GDM1 (cell line): ENCODE results near the gene RFPL2.
"Not testable (repeated sequence)": the region's sequence is repeated elsewhere in the genome, so short reads cannot be mapped to it uniquely, and the experiment has no call there.

Source experiments
- DNase-seq: peaks from one replicate; lab custom pipeline; 2025; lab: John Stamatoyannopoulos, UW

RFPL2 gene

DNA sequence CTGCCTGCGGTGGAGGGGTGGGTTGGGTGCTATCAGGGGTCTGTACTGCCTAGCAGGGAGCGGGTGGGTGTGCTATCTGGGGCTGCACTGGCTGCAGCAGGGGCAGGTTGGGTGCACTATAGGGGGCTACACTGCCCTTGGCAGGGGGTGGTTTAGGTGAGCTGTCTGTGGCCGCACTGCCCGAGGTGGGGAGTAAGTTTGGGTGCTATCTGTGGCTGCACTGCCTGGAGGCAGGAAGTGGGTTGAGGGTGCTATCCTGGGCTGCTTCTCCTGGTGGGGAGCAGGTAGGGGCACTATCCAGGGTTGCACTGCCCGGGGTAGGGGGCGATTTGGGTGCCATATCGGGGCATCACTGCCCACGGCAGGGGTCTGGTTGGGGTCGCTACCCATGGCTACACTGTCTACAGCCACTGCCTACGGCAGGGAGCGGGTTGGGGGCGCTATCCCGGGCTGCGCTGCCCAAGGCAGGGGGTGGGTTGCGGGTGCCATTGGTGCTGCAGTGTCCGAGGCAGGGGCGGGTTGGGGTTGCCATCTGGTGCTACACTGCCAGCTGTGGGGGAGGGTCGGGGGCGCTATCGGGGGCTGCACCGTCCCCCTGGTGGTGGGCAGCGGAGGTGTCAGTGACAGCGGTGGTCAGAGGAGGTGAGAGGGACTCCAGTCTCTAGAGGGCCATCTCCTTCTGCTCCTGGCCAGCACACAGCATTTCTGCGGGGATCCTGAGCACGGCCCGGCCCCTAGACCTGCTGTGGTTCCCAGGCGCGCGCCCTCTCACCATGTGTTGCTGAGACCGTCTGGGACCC is 1.3 kb upstream of the RFPL2 start:
- no peak for DNase-seq

DNA sequence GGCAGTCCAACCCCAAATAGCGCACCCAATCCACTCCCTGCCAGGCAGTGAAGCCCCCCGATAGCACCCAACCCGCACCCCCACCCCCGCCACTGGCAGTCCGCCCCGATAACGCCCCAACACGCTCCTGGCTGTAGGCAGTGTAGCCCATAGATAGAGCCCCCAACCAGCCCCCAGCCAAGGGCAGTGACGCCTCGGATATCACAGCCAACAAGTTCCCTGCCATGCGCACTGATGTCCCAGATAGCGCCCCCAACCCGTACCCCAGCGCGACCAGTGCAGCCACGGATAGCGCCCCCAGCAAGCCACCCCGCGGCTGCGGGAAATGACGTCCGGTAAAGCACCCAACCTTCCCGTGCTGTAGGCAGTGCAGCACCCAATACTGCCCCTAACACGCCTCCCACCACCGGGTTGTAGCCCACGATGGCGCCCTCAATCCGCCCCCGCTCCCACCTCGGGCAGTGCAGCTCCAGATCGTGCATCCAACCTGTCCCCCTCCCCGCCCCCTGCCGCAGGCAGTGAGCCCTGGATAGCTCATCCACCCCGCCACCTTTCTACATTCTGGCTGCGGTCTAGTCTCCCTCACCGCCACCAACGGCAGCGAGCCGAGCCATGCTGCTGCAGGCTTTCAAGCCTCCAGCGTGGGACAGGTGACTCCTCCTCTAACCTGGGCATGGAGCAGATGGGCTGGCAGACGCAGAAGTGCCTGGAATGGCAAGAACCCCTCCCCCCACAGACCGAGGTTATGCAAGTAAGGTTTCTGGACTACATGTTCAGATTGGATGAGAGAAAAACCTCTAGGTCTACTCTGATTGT is 625 bp downstream of the RFPL2 start:
- no peak for DNase-seq

DNA sequence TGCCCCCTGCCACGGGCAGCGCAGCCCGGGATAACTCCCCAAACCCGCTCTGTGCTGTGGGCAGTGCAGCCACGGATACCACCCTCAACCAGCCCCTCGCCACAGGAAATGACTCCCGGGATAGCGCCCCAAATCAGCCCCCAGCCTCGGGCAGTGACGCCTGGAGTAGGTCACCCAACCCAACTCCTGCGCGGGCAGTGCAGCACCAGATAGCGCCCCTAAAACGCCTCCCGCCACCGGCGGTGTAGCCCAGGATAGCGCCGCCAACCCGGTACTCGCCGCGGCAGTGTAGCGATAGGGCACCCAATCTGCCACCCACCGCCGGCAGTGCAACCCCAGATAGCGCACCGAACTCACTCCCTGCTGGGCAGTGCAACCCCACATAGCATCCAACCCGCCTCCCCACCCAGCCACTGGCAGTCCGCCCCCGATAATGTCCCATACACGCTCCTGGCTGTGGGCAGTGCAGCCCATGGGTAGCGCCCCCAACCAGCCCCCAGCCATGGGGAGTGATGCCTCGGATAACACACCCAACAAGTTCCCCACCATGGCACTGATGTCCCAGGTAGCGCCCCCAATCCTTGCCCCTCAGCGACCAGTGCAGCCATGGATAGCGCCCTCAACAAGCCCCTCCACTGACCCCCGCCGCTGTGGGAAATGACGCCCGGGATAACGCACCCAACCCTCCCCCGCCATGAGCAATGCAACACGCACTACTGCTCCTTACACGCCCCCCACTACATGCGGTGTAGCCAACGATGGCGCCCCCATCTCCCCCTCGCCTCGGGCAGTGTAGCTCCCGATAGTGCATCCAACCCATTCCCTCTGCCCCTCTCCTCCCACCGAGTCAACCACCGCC is 1.5 kb downstream of the RFPL2 start:
- DNase-seq, result no peak

GRCh38 chr22:32202539-32203180 is 2.2 kb downstream of the RFPL2 start:
- DNase-seq, result no peak

- DNase-seq, result no peak
Measured at GRCh38 chr22:32202161-32202538, 2.7 kb downstream of the RFPL2 start.

GRCh38 chr22:32200752-32201151 is 4.1 kb downstream of the RFPL2 start:
- DNase-seq, result no peak

- DNase-seq, result no peak
Measured at GRCh38 chr22:32199961-32200360, 4.9 kb downstream of the RFPL2 start.

- DNase-seq, result no peak
Measured at GRCh38 chr22:32199341-32199740, 5.5 kb downstream of the RFPL2 start.

DNA sequence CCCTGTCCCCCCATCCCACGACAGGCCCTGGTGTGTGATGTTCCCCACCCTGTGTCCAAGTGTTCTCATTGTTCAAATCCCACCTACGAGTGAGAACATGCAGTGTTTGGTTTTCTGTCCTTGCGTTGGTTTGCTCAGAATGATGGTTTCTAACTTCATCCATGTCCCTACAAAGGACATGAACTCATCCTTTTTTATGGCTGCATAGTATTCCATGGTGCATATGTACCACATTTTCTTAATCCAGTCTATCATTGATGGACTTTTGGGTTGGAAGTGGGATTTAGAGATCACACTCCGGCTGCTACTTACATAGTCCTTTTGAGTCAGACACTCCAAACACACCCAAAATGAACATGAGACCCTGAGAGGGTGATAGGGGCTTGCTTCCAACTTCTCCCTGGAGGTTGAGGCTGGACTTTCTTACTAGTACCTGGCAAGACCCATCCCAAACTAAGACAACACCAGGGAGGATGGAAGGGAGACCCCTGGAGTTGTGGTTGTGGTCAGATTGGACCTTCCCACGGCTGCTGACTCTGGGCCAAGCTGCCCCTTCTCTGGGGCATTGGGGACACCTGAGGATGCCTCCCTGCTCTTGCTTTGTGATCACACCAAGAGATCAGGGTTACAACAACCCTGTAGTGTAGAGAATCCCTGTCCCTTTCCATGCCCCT is 7.2 kb downstream of the RFPL2 start:
- DNase-seq, result not testable (repeated sequence)

- not testable (repeated sequence) for DNase-seq
Measured at GRCh38 chr22:32195900-32196299, 9.0 kb downstream of the RFPL2 start.

DNA sequence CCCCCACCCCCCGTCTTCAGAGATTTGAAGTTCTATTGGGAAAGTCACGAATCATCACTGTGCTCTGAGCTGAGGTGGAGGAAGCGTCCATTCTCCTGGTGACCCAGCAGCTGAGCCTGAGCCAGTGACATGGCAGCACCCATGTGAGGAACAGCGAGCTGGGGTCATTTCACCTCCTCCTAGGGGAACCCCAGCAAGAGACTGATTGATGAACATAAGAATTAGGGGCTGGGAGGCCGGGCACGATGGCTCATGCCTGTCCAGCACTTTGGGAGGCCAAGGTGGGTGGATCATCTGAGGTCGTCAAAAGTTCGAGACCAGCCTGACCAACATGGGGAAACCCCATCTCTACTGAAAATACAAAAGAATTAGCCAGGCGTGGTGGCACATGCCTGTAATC is 11.5 kb downstream of the RFPL2 start:
- not testable (repeated sequence) for DNase-seq

DNA sequence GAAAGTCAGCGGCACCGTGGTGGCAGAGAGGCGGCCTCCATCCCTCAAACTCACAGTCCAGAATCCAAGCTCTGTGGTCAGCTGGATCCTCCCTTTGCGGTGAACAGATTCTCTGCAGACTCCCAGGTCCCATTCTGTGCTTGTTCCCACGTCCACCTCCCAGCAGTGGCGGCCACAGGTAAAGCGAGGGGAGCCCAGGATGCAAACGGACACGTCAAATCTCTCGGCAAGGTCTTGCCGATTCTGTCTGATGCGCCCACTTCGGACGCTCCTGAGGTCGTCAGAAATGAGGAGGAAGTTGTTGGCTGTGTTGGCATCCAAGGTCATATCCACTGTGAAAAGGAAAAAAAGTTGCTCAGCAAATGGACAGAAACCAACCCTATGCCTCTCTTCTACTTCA is 13.9 kb downstream of the RFPL2 start:
- DNase-seq, result not testable (repeated sequence)

GRCh38 chr22:32185821-32186220 is 19.1 kb downstream of the RFPL2 start:
- DNase-seq, result no peak

GRCh38 chr22:32183625-32184024 is 21.2 kb downstream of the RFPL2 start:
- no peak for DNase-seq

GRCh38 chr22:32181043-32181442 is 23.8 kb downstream of the RFPL2 start:
- DNase-seq, result no peak

GRCh38 chr22:32177221-32177765 is 27.6 kb downstream of the RFPL2 start:
- DNase-seq, result no peak

GRCh38 chr22:32175683-32176644 is 28.9 kb downstream of the RFPL2 start:
- no peak for DNase-seq

DNA sequence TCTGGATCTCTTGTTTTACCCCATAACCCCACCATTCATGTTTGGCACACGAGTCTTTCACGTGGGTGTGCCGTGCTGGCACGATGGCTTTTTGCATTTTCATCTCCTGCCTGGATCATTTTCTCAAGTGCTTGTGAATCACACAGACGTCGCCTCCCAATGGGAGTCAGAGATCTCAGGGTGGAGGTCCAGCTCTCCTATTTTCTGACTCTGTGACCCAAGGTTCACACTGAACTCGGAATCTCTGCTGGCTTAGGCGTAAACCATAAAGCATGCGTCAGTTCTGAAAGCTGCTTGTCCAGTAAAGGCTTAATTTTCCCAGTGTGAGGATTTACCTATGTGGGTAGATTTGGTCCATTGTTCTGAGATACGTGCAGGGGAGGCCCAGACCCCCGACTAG is 29.8 kb downstream of the RFPL2 start:
- no peak for DNase-seq

DNA sequence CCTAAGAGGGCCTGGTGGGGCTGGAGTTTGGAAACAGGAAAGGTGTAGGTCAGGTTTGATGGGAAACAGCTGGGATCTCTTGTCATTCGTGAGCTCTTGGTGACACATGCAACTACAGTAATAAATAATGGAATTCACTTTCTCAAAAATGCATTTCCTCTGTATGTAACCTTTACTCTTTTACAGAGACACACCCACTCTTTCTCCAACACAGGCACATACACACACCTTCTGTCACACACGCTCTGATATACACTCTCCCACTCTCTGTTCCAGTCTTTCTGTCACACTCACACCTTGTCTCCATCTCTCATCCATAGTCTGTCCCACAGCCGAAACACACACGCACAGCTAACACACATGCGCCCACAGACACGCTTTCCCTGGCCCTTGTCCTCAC is 39.2 kb downstream of the RFPL2 start:
- DNase-seq, result no peak
